PFSK-1 (cell line): ENCODE data around the gene PBX3.

Experiments used
- FOXP2 ChIP-seq: optimal IDR thresholded peaks from 2 replicates; pipeline ENCODE3; 2011; ENCODE audit warnings: borderline replicate concordance, control low read depth, inconsistent platforms; ENCODE audit not compliant: insufficient read depth; ENCODE audit errors: extremely low read length, extremely low read depth
- POLR2AphosphoS5 ChIP-seq: IDR thresholded peaks from 2 replicates; pipeline ENCODE4 v1.6.1; 2012; ENCODE audit warnings: low read depth, mild to moderate bottlenecking, control low read depth, low read length, moderate library complexity
- SIN3A ChIP-seq: IDR thresholded peaks from 2 replicates; pipeline ENCODE4 v1.6.1; 2012; ENCODE audit warnings: mild to moderate bottlenecking, low read length, moderate library complexity, borderline replicate concordance; ENCODE audit not compliant: insufficient read depth
- TAF1 ChIP-seq: IDR thresholded peaks from 2 replicates; pipeline ENCODE4 v1.6.1; 2012; ENCODE audit warnings: low read length, control low read depth, borderline replicate concordance; ENCODE audit not compliant: insufficient read depth
- TF ChIP-seq, protein P1 (sequence below), 2 experiments: IDR thresholded peaks; 2 replicates each; pipeline versions ENCODE4 v1.6.1 to v1.8.0; 2011 to 2012; ENCODE audit warnings: low read depth in 2 of 2, low read length in 2 of 2, control low read depth in 1 of 2, inconsistent platforms in 1 of 2, mild to moderate bottlenecking in 1 of 2, moderate library complexity in 1 of 2; ENCODE audit not compliant: insufficient read depth in 1 of 2

GRCh38 chr9:125797930-125798329, 50.8 kb downstream of the PBX3 start:
- TF ChIP-seq POLR2AphosphoS5, result no peak
- TF ChIP-seq FOXP2, result no peak
- TF ChIP-seq SIN3A, result no peak
- TF ChIP-seq, protein P1, sequence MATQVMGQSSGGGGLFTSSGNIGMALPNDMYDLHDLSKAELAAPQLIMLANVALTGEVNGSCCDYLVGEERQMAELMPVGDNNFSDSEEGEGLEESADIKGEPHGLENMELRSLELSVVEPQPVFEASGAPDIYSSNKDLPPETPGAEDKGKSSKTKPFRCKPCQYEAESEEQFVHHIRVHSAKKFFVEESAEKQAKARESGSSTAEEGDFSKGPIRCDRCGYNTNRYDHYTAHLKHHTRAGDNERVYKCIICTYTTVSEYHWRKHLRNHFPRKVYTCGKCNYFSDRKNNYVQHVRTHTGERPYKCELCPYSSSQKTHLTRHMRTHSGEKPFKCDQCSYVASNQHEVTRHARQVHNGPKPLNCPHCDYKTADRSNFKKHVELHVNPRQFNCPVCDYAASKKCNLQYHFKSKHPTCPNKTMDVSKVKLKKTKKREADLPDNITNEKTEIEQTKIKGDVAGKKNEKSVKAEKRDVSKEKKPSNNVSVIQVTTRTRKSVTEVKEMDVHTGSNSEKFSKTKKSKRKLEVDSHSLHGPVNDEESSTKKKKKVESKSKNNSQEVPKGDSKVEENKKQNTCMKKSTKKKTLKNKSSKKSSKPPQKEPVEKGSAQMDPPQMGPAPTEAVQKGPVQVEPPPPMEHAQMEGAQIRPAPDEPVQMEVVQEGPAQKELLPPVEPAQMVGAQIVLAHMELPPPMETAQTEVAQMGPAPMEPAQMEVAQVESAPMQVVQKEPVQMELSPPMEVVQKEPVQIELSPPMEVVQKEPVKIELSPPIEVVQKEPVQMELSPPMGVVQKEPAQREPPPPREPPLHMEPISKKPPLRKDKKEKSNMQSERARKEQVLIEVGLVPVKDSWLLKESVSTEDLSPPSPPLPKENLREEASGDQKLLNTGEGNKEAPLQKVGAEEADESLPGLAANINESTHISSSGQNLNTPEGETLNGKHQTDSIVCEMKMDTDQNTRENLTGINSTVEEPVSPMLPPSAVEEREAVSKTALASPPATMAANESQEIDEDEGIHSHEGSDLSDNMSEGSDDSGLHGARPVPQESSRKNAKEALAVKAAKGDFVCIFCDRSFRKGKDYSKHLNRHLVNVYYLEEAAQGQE (IDR thresholded peaks at IDR 0.05; ENCODE audit: insufficient read depth in 1 of 2, low read depth in 2 of 2, low read length in 2 of 2), result no peak
- TF ChIP-seq TAF1, result no peak
